ENCODE measurements around the gene AMN.

AMN gene

GRCh38 chr14:102943979-102944378 lies 21.5 kb downstream of the AMN start:
- DNase-seq (ENCODE audit: low spot score), result no peak

GRCh38 chr14:102944448-102945330 lies 22.2 kb downstream of the AMN start:
- no peak for DNase-seq (ENCODE audit: low spot score)

- DNase-seq (ENCODE audit: low spot score), result no peak
Measured at GRCh38 chr14:102945346-102946130, 23.1 kb downstream of the AMN start.

- no peak for DNase-seq (ENCODE audit: low spot score)
Measured at GRCh38 chr14:102947321-102948103, 25.0 kb downstream of the AMN start.

GRCh38 chr14:102948698-102949061 lies 26.2 kb downstream of the AMN start:
- no peak for DNase-seq (ENCODE audit: low spot score)

- DNase-seq (ENCODE audit: low spot score), result peak; percentile 66
Measured at GRCh38 chr14:102949062-102949800, 26.8 kb downstream of the AMN start.

- no peak for DNase-seq (ENCODE audit: low spot score)
Measured at GRCh38 chr14:102949801-102950451, 27.5 kb downstream of the AMN start.

GRCh38 chr14:102951034-102951433 lies 28.6 kb downstream of the AMN start:
- DNase-seq (ENCODE audit: low spot score), result no peak

- no peak for DNase-seq (ENCODE audit: low spot score)
Measured at GRCh38 chr14:102951799-102952198, 29.3 kb downstream of the AMN start.

GRCh38 chr14:102952276-102952675 lies 29.8 kb downstream of the AMN start:
- no peak for DNase-seq (ENCODE audit: low spot score)

- DNase-seq (ENCODE audit: low spot score), result no peak
Measured at GRCh38 chr14:102953100-102953499, 30.6 kb downstream of the AMN start.

GRCh38 chr14:102954081-102954789 lies 31.8 kb downstream of the AMN start:
- no peak for DNase-seq (ENCODE audit: low spot score)

GRCh38 chr14:102955636-102956408 lies 33.4 kb downstream of the AMN start:
- no peak for DNase-seq (ENCODE audit: low spot score)

GRCh38 chr14:102957222-102957621 lies 34.8 kb downstream of the AMN start:
- DNase-seq (ENCODE audit: low spot score), result no peak

GRCh38 chr14:102958461-102958860 lies 36.0 kb downstream of the AMN start:
- no peak for DNase-seq (ENCODE audit: low spot score)

- DNase-seq (ENCODE audit: low spot score), result no peak
Measured at GRCh38 chr14:102962111-102962627, 39.7 kb downstream of the AMN start.

- DNase-seq (ENCODE audit: low spot score), result no peak
Measured at GRCh38 chr14:102964152-102964730, 41.8 kb downstream of the AMN start.

- DNase-seq (ENCODE audit: low spot score), result no peak
Measured at GRCh38 chr14:102965282-102965681, 42.8 kb downstream of the AMN start.

Data from germinal center (tissue), 1 donor.